Gastrocnemius medialis (tissue), 4 donors: ENCODE results near the gene WNK2.

ENCODE experiments used
- CTCF ChIP-seq, 5 experiments: fragments of 450-650 bp in 3 of 5; fragments of 200-600 bp in 2 of 5; sonication (generic) in 2 of 5; IDR thresholded peaks in 4 of 5; conservative IDR thresholded peaks in 1 of 5; 1 replicate in 4 of 5; 2 replicates in 1 of 5; pipeline ENCODE4 v1.5.1; 2016 to 2019; ENCODE audit warnings: antibody characterized with exemption in 5 of 5, mild to moderate bottlenecking in 3 of 5, moderate library complexity in 3 of 5
- POLR2A ChIP-seq, 2 donors: fragments of 450-650 bp; IDR thresholded peaks; one replicate each; pipeline ENCODE4 v1.6.1; 2017; ENCODE audit warnings: antibody characterized with exemption in 2 of 2, mild to moderate bottlenecking in 2 of 2, moderate library complexity in 2 of 2

GRCh38 chr9:93138171-93138764 lies 45.7 kb upstream of the WNK2 start:
- no peak for TF ChIP-seq POLR2A (IDR thresholded peaks at IDR 0.05)
- TF ChIP-seq CTCF (IDR thresholded peaks at IDR 0.05 in 4 of 5, conservative IDR thresholded peaks at IDR 0.05 in 1 of 5): no peak
